ENCODE measurements around the gene S100A11. TPM values are rescaled to one million over a fixed set of nuclear protein-coding genes. Genes with fewer than 3 reads are reported as not detected.

Gene S100A11
- total and polyA plus RNA-seq, 9 of the 15 experiments (the other 6 are each of a cell fraction or from before 2014, with no cell fraction given), result 131 to 808 (median 235) TPM

- peak in 1 of 2 experiments; percentile 61; a peak in 1 of 4 replicates for TF ChIP-seq ZNF639 (CRISPR knock-in tag; conservative IDR thresholded peaks at IDR 0.05 in 1 of 2, IDR thresholded peaks at IDR 0.05 in 1 of 2)
- no peak for TF ChIP-seq DIDO1 (tag; IDR thresholded peaks at IDR 0.05; ENCODE audit: low read depth)
- TF ChIP-seq ARNT (IDR thresholded peaks at IDR 0.05), result peak in 1 of 2 experiments; percentile 82; a peak in 1 of 4 replicates
- TF ChIP-seq SUPT5H (IDR thresholded peaks at IDR 0.05), result no peak
- TF ChIP-seq HDAC1 (IDR thresholded peaks at IDR 0.05), result peak; percentile 81 to 99; a peak in 3 of 4 replicates
- 0 out of 2 replicates have a peak, but pooled peaks have one; percentile 35 for TF ChIP-seq CHAMP1 (IDR thresholded peaks at IDR 0.05)
- TF ChIP-seq NCOA4 (IDR thresholded peaks at IDR 0.05; ENCODE audit: partially characterized antibody), result no peak
- no peak for TF ChIP-seq ELF4 (CRISPR knock-in tag; IDR thresholded peaks at IDR 0.05)
- no peak for TF ChIP-seq PHF20 (IDR thresholded peaks at IDR 0.05; ENCODE audit: partially characterized antibody)
- TF ChIP-seq CEBPB (tag; IDR thresholded peaks at IDR 0.05), result peak; percentile 92
- 0 out of 2 replicates have a peak, but pooled peaks have one; percentile 7 for TF ChIP-seq MAFF (IDR thresholded peaks at IDR 0.05; ENCODE audit: low read length)
- TF ChIP-seq HDAC3 (IDR thresholded peaks at IDR 0.05; ENCODE audit: borderline replicate concordance, partially characterized antibody), result peak; percentile 77
- no peak for TF ChIP-seq ZBTB34 (CRISPR knock-in tag; IDR thresholded peaks at IDR 0.05)
- TF ChIP-seq TEAD2 (tag; IDR thresholded peaks at IDR 0.05), result peak; percentile 88
Observed at GRCh38 chr1:151988405-151988923, 48.3 kb downstream of the S100A11 start (continued).
